ENCODE results near the gene SPEN. TPM values are rescaled to one million over a fixed set of nuclear protein-coding genes. Genes with fewer than 3 reads are reported as not detected.
"Not testable (repeated sequence)": the region's sequence is repeated elsewhere in the genome, so short reads cannot be mapped to it uniquely, and the experiment has no call there.

The SPEN gene
- total and polyA plus RNA-seq, 2 experiments from 2014 or later = 25.8 to 31.6 TPM

- no peaks in the 10 kb centered on the region for H3K9me3 ChIP-seq (ENCODE audit: low read depth)
- no peaks in the 10 kb centered on the region for H3K27me3 ChIP-seq
- peak overlapping the region; percentile 50 for H3K4me3 ChIP-seq
- H3K27ac ChIP-seq = peak overlapping the region; percentile 98
- TF ChIP-seq CTCF (IDR thresholded peaks at IDR 0.05; ENCODE audit: low read depth, low read length) = no peak
- H3K4me1 ChIP-seq (ENCODE audit: low read depth) = no peaks in the 10 kb centered on the region
- no peaks in the 10 kb centered on the region for H3K36me3 ChIP-seq
- DNase-seq (ENCODE audit: low read depth in 1 of 2, low spot score in 1 of 2) = peak; percentile 99 to 100
Observed at GRCh38 chr1:15835741-15836510, 11.6 kb upstream of the SPEN start.

- H3K36me3 ChIP-seq; DNase-seq (ENCODE audit: low read depth in 1 of 2, low spot score in 1 of 2); H3K4me1 ChIP-seq (ENCODE audit: low read depth); H3K9me3 ChIP-seq (ENCODE audit: low read depth); H3K4me3 ChIP-seq; H3K27me3 ChIP-seq: not testable (repeated sequence)
- peak overlapping the region; percentile 98 for H3K27ac ChIP-seq
Observed at GRCh38 chr1:15836511-15836771, 11.1 kb upstream of the SPEN start.

DNA sequence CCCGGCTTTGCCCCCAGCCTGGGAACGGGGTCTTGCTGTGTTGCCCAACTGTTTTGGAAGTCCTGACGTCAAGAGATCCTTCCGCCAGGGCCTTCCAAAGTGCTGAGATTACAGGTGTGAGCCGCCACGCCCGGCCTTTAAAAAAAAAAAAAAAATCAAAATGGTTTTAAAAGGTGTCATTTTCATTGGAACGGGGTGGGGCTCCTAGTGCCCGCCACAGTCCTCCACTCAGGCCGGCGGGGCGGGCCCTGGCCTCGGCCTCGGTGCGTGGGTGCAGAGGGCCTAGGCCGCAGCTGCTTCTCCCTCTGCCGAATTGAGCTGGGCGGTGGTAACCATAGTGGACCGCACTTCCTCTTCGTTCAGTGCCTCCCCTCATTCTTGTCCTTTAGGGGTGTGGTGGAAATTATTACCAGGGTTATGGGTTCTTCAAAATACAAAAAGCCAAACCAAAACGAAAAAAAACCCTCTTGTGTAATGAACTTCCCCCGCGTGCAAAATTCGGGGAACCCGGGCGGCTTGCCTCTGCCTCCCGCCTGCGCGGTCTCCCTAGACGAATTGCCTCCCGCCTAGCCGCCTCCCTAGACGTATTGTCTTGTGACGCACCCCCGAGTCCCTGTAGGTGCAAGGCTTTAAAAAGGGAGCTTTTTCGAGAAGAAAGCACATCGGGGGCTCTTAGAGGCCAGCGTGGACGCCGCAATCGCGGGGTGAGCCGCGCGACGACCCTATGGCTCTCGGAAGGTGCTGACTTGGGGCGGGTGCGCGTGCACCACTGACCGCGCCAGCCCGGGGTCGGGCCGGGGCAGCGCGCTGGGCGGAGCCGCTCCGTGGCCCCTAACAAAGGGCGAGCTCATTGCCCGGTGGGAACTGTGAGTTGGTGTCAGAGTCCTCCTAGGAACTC is 10.5 kb upstream of the SPEN start:
- Histone ChIP-seq H3K27me3 (no peaks in the 10 kb centered on the region), H3K4me3 (no peak overlapping the region), H3K4me1 (ENCODE audit: low read depth) (no peaks in the 10 kb centered on the region), H3K9me3 (ENCODE audit: low read depth) (no peaks in the 10 kb centered on the region), H3K36me3 (no peaks in the 10 kb centered on the region), H3K27ac (no peak overlapping the region)
- DNase-seq (ENCODE audit: low read depth in 1 of 2, low spot score in 1 of 2) = no peak
- no peak for TF ChIP-seq CTCF (IDR thresholded peaks at IDR 0.05; ENCODE audit: low read depth, low read length)

- Histone ChIP-seq H3K27ac (no peak overlapping the region), H3K36me3 (no peaks in the 10 kb centered on the region), H3K4me3 (no peak overlapping the region), H3K4me1 (ENCODE audit: low read depth) (no peaks in the 10 kb centered on the region), H3K27me3 (no peaks in the 10 kb centered on the region), H3K9me3 (ENCODE audit: low read depth) (no peaks in the 10 kb centered on the region)
- no peak for TF ChIP-seq CTCF (IDR thresholded peaks at IDR 0.05; ENCODE audit: low read depth, low read length)
- DNase-seq (ENCODE audit: low read depth in 1 of 2, low spot score in 1 of 2) = no peak
Observed at GRCh38 chr1:15837931-15838330, 9.6 kb upstream of the SPEN start.

DNA sequence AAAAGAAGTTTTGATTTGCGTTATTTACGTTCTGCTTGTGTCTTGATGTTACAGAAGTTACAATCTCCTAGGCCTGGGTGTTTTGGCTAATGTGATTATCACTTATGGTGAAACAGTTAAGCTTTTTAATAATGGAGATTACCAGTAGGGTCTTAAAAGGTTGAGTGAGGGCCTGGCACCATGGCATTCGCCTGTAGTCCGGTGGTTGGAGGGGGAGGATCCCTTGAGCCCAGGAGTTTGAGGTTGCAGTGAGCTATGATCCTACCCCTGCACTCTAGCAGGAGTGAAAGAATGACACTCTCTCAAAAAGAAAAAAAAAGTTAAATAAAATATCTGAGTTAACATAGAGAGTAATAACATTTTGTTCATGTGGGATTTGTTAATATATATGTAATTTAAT is 8.8 kb upstream of the SPEN start:
- H3K4me3 ChIP-seq = no peak overlapping the region
- no peaks in the 10 kb centered on the region for H3K4me1 ChIP-seq (ENCODE audit: low read depth)
- H3K9me3 ChIP-seq (ENCODE audit: low read depth) = no peaks in the 10 kb centered on the region
- no peak overlapping the region for H3K27ac ChIP-seq
- no peak for TF ChIP-seq CTCF (IDR thresholded peaks at IDR 0.05; ENCODE audit: low read depth, low read length)
- no peak for DNase-seq (ENCODE audit: low read depth in 1 of 2, low spot score in 1 of 2)
- no peaks in the 10 kb centered on the region for H3K27me3 ChIP-seq
- no peaks in the 10 kb centered on the region for H3K36me3 ChIP-seq
